Neural cell (in vitro differentiated cells): ENCODE measurements around the gene HPSE2. TPM values are rescaled to one million over a fixed set of nuclear protein-coding genes. Genes with fewer than 3 reads are reported as not detected.

Experiments used
- H2AFZ ChIP-seq: fragments of 200-600, 300-800 bp; sonication (generic), shearing (Covaris generic); 2 replicates; pipeline ENCODE4 v1.6.0; 2014; ENCODE audit warnings: low read depth, mild to moderate bottlenecking, antibody characterized with exemption, low read length, moderate library complexity
- H3F3A ChIP-seq: fragments of 200-600 bp; shearing (Covaris generic); 2 replicates; pipeline ENCODE4 v1.6.1; 2016; ENCODE audit warnings: mild to moderate bottlenecking, moderate library complexity, mixed read lengths, antibody characterized with exemption, low read length; ENCODE audit not compliant: insufficient read depth, poor library complexity, severe bottlenecking
- H3K27ac ChIP-seq: fragments of 200-600, 300-800 bp; sonication (generic), shearing (Covaris generic); 2 replicates; pipeline ENCODE4 v1.5.1; 2014; ENCODE audit warnings: mild to moderate bottlenecking, low read length, moderate library complexity
- H3K27me3 ChIP-seq: fragments of 300-800, 200-600 bp; sonication (generic), shearing (Covaris generic); 2 replicates; pipeline ENCODE4 v1.6.0; 2014; ENCODE audit warnings: mild to moderate bottlenecking, low read depth, low read length, moderate library complexity; ENCODE audit not compliant: insufficient read depth
- H3K36me3 ChIP-seq: fragments of 300-800, 200-600 bp; sonication (generic), shearing (Covaris generic); 2 replicates; pipeline ENCODE4 v1.5.1; 2014; ENCODE audit warnings: mild to moderate bottlenecking, antibody characterized with exemption, low read length, moderate library complexity; ENCODE audit not compliant: insufficient read depth
- H3K4me2 ChIP-seq: fragments of 300-800, 200-600 bp; sonication (generic), shearing (Covaris generic); 2 replicates; pipeline ENCODE4 v1.6.0; 2014; ENCODE audit warnings: mild to moderate bottlenecking, low read length
- H3K4me3 ChIP-seq: fragments of 300-800, 200-600 bp; sonication (generic), shearing (Covaris generic); 2 replicates; pipeline ENCODE4 v1.5.1; 2014; ENCODE audit warnings: mild to moderate bottlenecking, low read length, moderate library complexity
- H3K79me2 ChIP-seq: fragments of 200-600 bp; shearing (Covaris generic); replicated peaks from 2 replicates; pipeline ENCODE4 v1.6.0; 2014; ENCODE audit warnings: mild to moderate bottlenecking, low read length, moderate library complexity; ENCODE audit not compliant: insufficient read depth
- H3K9ac ChIP-seq: fragments of 300-800, 200-600 bp; sonication (generic), shearing (Covaris generic); 2 replicates; pipeline ENCODE4 v1.6.1; 2016; ENCODE audit warnings: mild to moderate bottlenecking, low read length, mixed read lengths
- H3K9me2 ChIP-seq: fragments of 200-600 bp; shearing (Covaris generic); 2 replicates; pipeline ENCODE4 v1.6.1; 2016; ENCODE audit warnings: mild to moderate bottlenecking, low read length, mixed read lengths; ENCODE audit not compliant: insufficient read depth
- H3K9me3 ChIP-seq: fragments of 200-600, 300-800 bp; sonication (generic), shearing (Covaris generic); 2 replicates; pipeline ENCODE4 v1.6.1; 2016; ENCODE audit warnings: mild to moderate bottlenecking, mixed run types, low read length, moderate library complexity, mixed read lengths
- H4K20me1 ChIP-seq: fragments of 200-600 bp; shearing (Covaris generic); 2 replicates; pipeline ENCODE4 v1.6.1; 2016; ENCODE audit warnings: mild to moderate bottlenecking, mixed run types; ENCODE audit not compliant: insufficient read depth
- CTCF ChIP-seq: fragments of 450-650 bp; IDR thresholded peaks from 2 replicates; pipeline ENCODE4 v1.5.1; 2014; ENCODE audit warnings: antibody characterized with exemption, mild to moderate bottlenecking, moderate library complexity; ENCODE audit not compliant: poor library complexity, severe bottlenecking
- EP300 ChIP-seq: fragments of 450-650 bp; conservative IDR thresholded peaks from 2 replicates; pipeline ENCODE4 v1.6.1; 2014; ENCODE audit warnings: antibody characterized with exemption, mild to moderate bottlenecking, moderate library complexity; ENCODE audit not compliant: poor library complexity, severe bottlenecking
- MXI1 ChIP-seq: fragments of 450-650 bp; conservative IDR thresholded peaks from 2 replicates; pipeline ENCODE4 v1.6.1; 2014; ENCODE audit warnings: antibody characterized with exemption, mild to moderate bottlenecking; ENCODE audit not compliant: poor library complexity, severe bottlenecking
- SMC3 ChIP-seq: fragments of 450-650 bp; conservative IDR thresholded peaks from 2 replicates; pipeline ENCODE4 v1.6.1; 2014; ENCODE audit warnings: antibody characterized with exemption, mild to moderate bottlenecking, moderate library complexity; ENCODE audit not compliant: poor library complexity
- TAF1 ChIP-seq: IDR thresholded peaks from 2 replicates; pipeline ENCODE4 v1.6.1; 2012; ENCODE audit warnings: low read depth
- polyA plus RNA-seq: library from polyadenylated mRNA; depleted of rRNA; stranded (reverse); fragments of >200 nt; gene quantifications from 2 replicates; pipeline ENCODE4 v1.2.3, GENCODE V29; 2014
- TF ChIP-seq, protein P1 (sequence below): IDR thresholded peaks from 2 replicates; pipeline ENCODE4 v1.6.1; 2012; ENCODE audit warnings: borderline replicate concordance

HPSE2 gene
- polyA plus RNA-seq, 1 donor from 2014 or later = not detected

DNA sequence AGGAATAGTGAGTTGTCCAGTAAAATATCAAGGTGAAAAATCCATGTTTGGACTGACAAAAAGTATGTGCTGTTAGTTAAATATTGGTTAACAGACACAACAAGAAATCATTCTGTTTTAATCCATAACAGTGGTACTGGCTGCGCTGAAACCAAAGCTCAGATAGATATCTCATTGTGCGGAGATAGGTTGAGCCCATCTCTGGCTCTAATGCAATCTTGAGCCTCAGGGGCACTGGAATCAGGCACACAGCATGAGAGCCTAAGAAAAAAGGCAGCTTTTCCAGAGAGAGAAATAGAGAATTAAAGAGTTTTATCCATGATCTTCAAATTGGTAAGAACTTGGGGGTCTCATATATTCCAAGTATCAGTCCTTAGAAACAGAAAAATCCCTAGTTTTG is 373.7 kb downstream of the HPSE2 start:
- no peak overlapping the region for H3K4me3 ChIP-seq
- H3K36me3 ChIP-seq = no peaks in the 10 kb centered on the region
- TF ChIP-seq TAF1 (no peak), SMC3 (no peak)
- TF ChIP-seq, protein P1, sequence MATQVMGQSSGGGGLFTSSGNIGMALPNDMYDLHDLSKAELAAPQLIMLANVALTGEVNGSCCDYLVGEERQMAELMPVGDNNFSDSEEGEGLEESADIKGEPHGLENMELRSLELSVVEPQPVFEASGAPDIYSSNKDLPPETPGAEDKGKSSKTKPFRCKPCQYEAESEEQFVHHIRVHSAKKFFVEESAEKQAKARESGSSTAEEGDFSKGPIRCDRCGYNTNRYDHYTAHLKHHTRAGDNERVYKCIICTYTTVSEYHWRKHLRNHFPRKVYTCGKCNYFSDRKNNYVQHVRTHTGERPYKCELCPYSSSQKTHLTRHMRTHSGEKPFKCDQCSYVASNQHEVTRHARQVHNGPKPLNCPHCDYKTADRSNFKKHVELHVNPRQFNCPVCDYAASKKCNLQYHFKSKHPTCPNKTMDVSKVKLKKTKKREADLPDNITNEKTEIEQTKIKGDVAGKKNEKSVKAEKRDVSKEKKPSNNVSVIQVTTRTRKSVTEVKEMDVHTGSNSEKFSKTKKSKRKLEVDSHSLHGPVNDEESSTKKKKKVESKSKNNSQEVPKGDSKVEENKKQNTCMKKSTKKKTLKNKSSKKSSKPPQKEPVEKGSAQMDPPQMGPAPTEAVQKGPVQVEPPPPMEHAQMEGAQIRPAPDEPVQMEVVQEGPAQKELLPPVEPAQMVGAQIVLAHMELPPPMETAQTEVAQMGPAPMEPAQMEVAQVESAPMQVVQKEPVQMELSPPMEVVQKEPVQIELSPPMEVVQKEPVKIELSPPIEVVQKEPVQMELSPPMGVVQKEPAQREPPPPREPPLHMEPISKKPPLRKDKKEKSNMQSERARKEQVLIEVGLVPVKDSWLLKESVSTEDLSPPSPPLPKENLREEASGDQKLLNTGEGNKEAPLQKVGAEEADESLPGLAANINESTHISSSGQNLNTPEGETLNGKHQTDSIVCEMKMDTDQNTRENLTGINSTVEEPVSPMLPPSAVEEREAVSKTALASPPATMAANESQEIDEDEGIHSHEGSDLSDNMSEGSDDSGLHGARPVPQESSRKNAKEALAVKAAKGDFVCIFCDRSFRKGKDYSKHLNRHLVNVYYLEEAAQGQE = no peak
- H3K4me2 ChIP-seq = no peak overlapping the region
- H2AFZ ChIP-seq = no peak overlapping the region
- no peaks in the 10 kb centered on the region for H3K9me2 ChIP-seq
- no peaks in the 10 kb centered on the region for H3F3A ChIP-seq
- no peak overlapping the region for H3K27ac ChIP-seq
- no peaks in the 10 kb centered on the region for H4K20me1 ChIP-seq
- no peaks in the 10 kb centered on the region for H3K79me2 ChIP-seq
- H3K9me3 ChIP-seq = no peaks in the 10 kb centered on the region
- H3K9ac ChIP-seq = no peak overlapping the region
- no peaks in the 10 kb centered on the region for H3K27me3 ChIP-seq

DNA sequence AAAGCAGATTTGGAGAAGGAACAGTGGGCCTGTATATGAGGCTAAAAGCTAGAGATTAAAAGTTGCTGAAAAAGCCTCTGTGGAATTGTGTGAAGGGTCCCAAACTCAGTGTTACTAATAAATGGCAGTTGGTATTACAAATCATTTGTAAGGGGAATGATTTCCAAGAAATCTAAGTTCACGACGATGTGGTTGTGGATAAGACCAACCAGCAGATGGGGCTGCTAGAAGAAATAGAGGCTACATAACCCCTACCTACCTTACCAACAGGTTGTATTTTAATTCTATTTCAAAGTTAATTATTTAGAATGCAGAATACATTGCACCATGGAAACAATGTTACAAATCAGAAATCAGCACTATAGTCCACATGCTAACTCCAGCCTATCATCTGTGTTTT is 377.1 kb downstream of the HPSE2 start:
- Histone ChIP-seq H3K79me2 (no peaks in the 10 kb centered on the region), H3K27ac (no peak overlapping the region), H3K9ac (no peak overlapping the region), H3K4me2 (no peak overlapping the region), H3K9me2 (no peaks in the 10 kb centered on the region), H3K36me3 (no peaks in the 10 kb centered on the region), H3K4me3 (no peak overlapping the region), H3K9me3 (no peaks in the 10 kb centered on the region), H4K20me1 (no peaks in the 10 kb centered on the region), H2AFZ (no peak overlapping the region), H3F3A (no peaks in the 10 kb centered on the region), H3K27me3 (no peaks in the 10 kb centered on the region)
- TF ChIP-seq SMC3 (no peak), EP300 (no peak), CTCF (no peak), MXI1 (no peak)
- TF ChIP-seq, protein P1 = no peak
